Measurements from ENCODE around the gene SORBS1. TPM values are rescaled to one million over a fixed set of nuclear protein-coding genes. Genes with fewer than 3 reads are reported as not detected.

SORBS1 gene
- total and polyA plus RNA-seq, 9 of the 15 experiments (the other 6 are each of a cell fraction or from before 2014, with no cell fraction given), result 2.0 to 13.3 (median 6.5) TPM

DNA sequence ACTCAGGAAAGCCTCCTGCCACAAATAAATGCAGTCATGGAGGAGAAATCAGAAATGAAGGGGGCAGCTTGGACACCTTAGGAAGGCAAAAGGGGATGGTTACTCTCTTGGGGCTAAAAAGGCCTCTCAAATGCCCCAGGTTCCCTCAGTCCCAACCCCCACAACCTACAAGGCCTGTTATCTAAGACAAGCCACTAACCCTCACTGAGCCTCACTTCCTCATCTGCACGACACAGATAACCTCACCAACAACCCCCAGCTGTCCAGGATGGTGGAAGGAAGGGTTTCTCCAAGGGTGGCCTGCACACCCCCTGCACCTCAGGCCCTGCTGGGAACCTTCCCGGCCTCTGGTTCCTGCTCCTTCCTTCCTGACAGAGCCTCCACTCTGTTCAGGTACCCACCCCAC lies 29.2 kb downstream of the SORBS1 start (continued):
- TF ChIP-seq TCF3 (CRISPR knock-in tag; IDR thresholded peaks at IDR 0.05) (peak; percentile 99), IFI16 (CRISPR knock-in tag; IDR thresholded peaks at IDR 0.05) (no peak), MTA3 (IDR thresholded peaks at IDR 0.05; ENCODE audit: borderline replicate concordance) (peak; percentile 69), POLR2AphosphoS5 (IDR thresholded peaks at IDR 0.05; ENCODE audit: control insufficient read depth, insufficient read depth, low read depth, low read length) (peak; percentile 99), ZNF24 (IDR thresholded peaks at IDR 0.05) (peak; percentile 51; the same call in 1 of the 2 replicates), ZNF445 (CRISPR knock-in tag; IDR thresholded peaks at IDR 0.05; ENCODE audit: low read depth) (no peak), NKRF (IDR thresholded peaks at IDR 0.05; ENCODE audit: borderline replicate concordance) (no peak), YY1 (IDR thresholded peaks at IDR 0.05; ENCODE audit: borderline replicate concordance in 1 of 3, control insufficient read depth in 1 of 3, extremely low read depth in 1 of 3, insufficient read depth in 3 of 3, insufficient read length in 1 of 3, insufficient replicate concordance in 2 of 3, low read depth in 1 of 3, low read length in 2 of 3) (peak in 1 of 3 experiments; percentile 32), ZBTB1 (CRISPR knock-in tag; IDR thresholded peaks at IDR 0.05; ENCODE audit: borderline replicate concordance, low read depth) (no peak), GABPA (tag; conservative IDR thresholded peaks at IDR 0.05; ENCODE audit: low read depth) (peak; percentile 43; the same call in 1 of the 2 replicates), ZBTB26 (CRISPR knock-in tag; IDR thresholded peaks at IDR 0.05) (no peak), TAF1 (IDR thresholded peaks at IDR 0.05; ENCODE audit: control insufficient read depth, extremely low read depth, insufficient read depth, low read length, severe bottlenecking) (peak; percentile 65), NR0B1 (IDR thresholded peaks at IDR 0.05; ENCODE audit: partially characterized antibody) (no peak), ZNF280A (IDR thresholded peaks at IDR 0.05; ENCODE audit: low read depth, partially characterized antibody) (no peak), SETDB1 (IDR thresholded peaks at IDR 0.05; ENCODE audit: low read length) (no peak), ETV5 (CRISPR knock-in tag; IDR thresholded peaks at IDR 0.05; ENCODE audit: low read depth) (peak; percentile 78; the same call in 1 of the 2 replicates), NCOA6 (IDR thresholded peaks at IDR 0.05) (peak; percentile 52; the same call in 1 of the 2 replicates), KDM1A (IDR thresholded peaks at IDR 0.05) (peak; percentile 86 to 92), EWSR1 (IDR thresholded peaks at IDR 0.05; ENCODE audit: borderline replicate concordance, low read depth, partially characterized antibody) (no peak), MNT (conservative IDR thresholded peaks at IDR 0.05) (peak in 1 of 2 experiments; percentile 41; a peak in 1 of 4 replicates)
